CD14-positive monocyte (primary cell): ENCODE data around the gene PKIB. TPM values are rescaled to one million over a fixed set of nuclear protein-coding genes. Genes with fewer than 3 reads are reported as not detected.

Experiments used
- DNase-seq, 3 donors: peaks; one replicate each; pipeline ENCODE4 v3.0.0-alpha.2; 2011 to 2022
- H2AFZ ChIP-seq: 2 replicates; pipeline ENCODE4 v1.6.0; 2012; ENCODE audit warnings: mild to moderate bottlenecking, low read depth, low read length, inconsistent platforms; ENCODE audit not compliant: insufficient read depth, poor library complexity, severe bottlenecking
- H3K27ac ChIP-seq, 2 donors: 1 replicate in 1 of 2; 2 replicates in 1 of 2; pipeline ENCODE4 v1.5.1; 2012 to 2013; ENCODE audit warnings: low read length in 2 of 2, control low read depth in 1 of 2, inconsistent platforms in 1 of 2, low read depth in 1 of 2, mild to moderate bottlenecking in 1 of 2
- H3K27me3 ChIP-seq, 2 donors: one replicate each; pipeline versions ENCODE4 v1.6.0 to v1.6.1; 2011 to 2013; ENCODE audit warnings: low read length in 2 of 2; ENCODE audit not compliant: control insufficient read depth in 2 of 2, insufficient read depth in 2 of 2
- H3K36me3 ChIP-seq, 2 donors: replicated peaks in 1 of 2; 1 replicate in 1 of 2; 2 replicates in 1 of 2; pipeline versions ENCODE4 v1.5.1 to v1.6.1; 2012 to 2013; ENCODE audit warnings: low read length in 2 of 2, control low read depth in 1 of 2, inconsistent platforms in 1 of 2, mild to moderate bottlenecking in 1 of 2; ENCODE audit not compliant: insufficient read depth in 2 of 2, control insufficient read depth in 1 of 2
- H3K4me1 ChIP-seq, 2 donors: 1 replicate in 1 of 2; 2 replicates in 1 of 2; pipeline versions ENCODE4 v1.5.1 to v1.6.1; 2012 to 2013; ENCODE audit warnings: low read length in 2 of 2, control low read depth in 1 of 2, inconsistent platforms in 1 of 2, mild to moderate bottlenecking in 1 of 2, moderate library complexity in 1 of 2; ENCODE audit not compliant: insufficient read depth in 2 of 2, control insufficient read depth in 1 of 2
- H3K4me2 ChIP-seq: replicated peaks from 2 replicates; pipeline ENCODE3; 2012; ENCODE audit warnings: low read length, moderate library complexity, mild to moderate bottlenecking; ENCODE audit not compliant: poor library complexity, severe bottlenecking; ENCODE audit errors: extremely low read depth
- H3K4me3 ChIP-seq, 3 experiments: fragments of 200-600 bp in 1 of 3; sonication (generic) in 1 of 3; replicated peaks in 1 of 3; 1 replicate in 2 of 3; 2 replicates in 1 of 3; pipeline ENCODE4 v1.5.1; 2011 to 2013; ENCODE audit warnings: low read length in 3 of 3, mild to moderate bottlenecking in 3 of 3, control low read depth in 2 of 3, low read depth in 2 of 3, inconsistent platforms in 1 of 3, moderate library complexity in 1 of 3
- H3K79me2 ChIP-seq: 2 replicates; pipeline ENCODE4 v1.6.0; 2012; ENCODE audit warnings: mild to moderate bottlenecking, control low read depth, inconsistent platforms, low read length, moderate library complexity; ENCODE audit not compliant: insufficient read depth
- H3K9ac ChIP-seq: 2 replicates; pipeline ENCODE4 v1.6.0; 2017; ENCODE audit warnings: low read length, mild to moderate bottlenecking; ENCODE audit not compliant: insufficient read depth, poor library complexity, severe bottlenecking
- H3K9me3 ChIP-seq, 2 donors: replicated peaks in 1 of 2; 1 replicate in 1 of 2; 2 replicates in 1 of 2; pipeline versions ENCODE4 v1.5.1 to v1.6.1; 2012 to 2013; ENCODE audit warnings: low read length in 2 of 2, control low read depth in 1 of 2; ENCODE audit not compliant: control insufficient read depth in 1 of 2, insufficient read depth in 1 of 2
- H4K20me1 ChIP-seq: 2 replicates; pipeline ENCODE4 v1.6.0; 2012; ENCODE audit warnings: mild to moderate bottlenecking, low read length, control low read depth, moderate library complexity; ENCODE audit not compliant: insufficient read depth
- H3K27ac Mint-ChIP-seq, 7 donors: one replicate each; pipeline ENCODE4 v1.8.0; 2020; ENCODE audit warnings: mild to moderate bottlenecking in 7 of 7, mixed read lengths in 7 of 7, moderate library complexity in 6 of 7, inconsistent platforms in 2 of 7
- H3K27me3 Mint-ChIP-seq, 3 donors: one replicate each; pipeline ENCODE4 v1.8.0; 2021 to 2022; ENCODE audit warnings: low read depth in 3 of 3, mild to moderate bottlenecking in 3 of 3, mixed read lengths in 3 of 3, moderate library complexity in 3 of 3, inconsistent platforms in 1 of 3
- H3K36me3 Mint-ChIP-seq, 2 donors: one replicate each; pipeline ENCODE4 v1.8.0; 2020; ENCODE audit warnings: mixed read lengths in 2 of 2, inconsistent platforms in 1 of 2, mild to moderate bottlenecking in 1 of 2
- H3K4me1 Mint-ChIP-seq: one replicate; pipeline ENCODE4 v1.8.0; 2020; ENCODE audit warnings: mild to moderate bottlenecking, mixed read lengths
- H3K4me3 Mint-ChIP-seq, 2 donors: one replicate each; pipeline ENCODE4 v1.8.0; 2020; ENCODE audit warnings: mild to moderate bottlenecking in 2 of 2, mixed read lengths in 2 of 2, moderate library complexity in 1 of 2
- H3K9me3 Mint-ChIP-seq, 7 donors: one replicate each; pipeline ENCODE4 v1.8.0; 2020 to 2022; ENCODE audit warnings: mixed read lengths in 7 of 7, mild to moderate bottlenecking in 6 of 7, moderate library complexity in 6 of 7, inconsistent platforms in 2 of 7
- CTCF ChIP-seq: fragments of 200-600 bp; IDR thresholded peaks from one replicate; pipeline ENCODE4 v1.8.0; 2022; ENCODE audit warnings: antibody characterized with exemption, mild to moderate bottlenecking
- WGBS: methylation state at CpG from one replicate; pipeline ENCODE4 v1.1.5; 2013; ENCODE audit warnings: missing lambda C conversion rate; ENCODE audit not compliant: insufficient coverage; 5-methylcytosine and 5-hydroxymethylcytosine counted together
- intact Hi-C, 2 donors: fragments of 100-400 bp; cut with micrococcal nuclease; formaldehyde crosslinking; loops; one replicate each; pipeline versions ENCODE4 v1.15.0 to v1.15.1; 2023
- polyA plus RNA-seq, 3 donors: library from polyadenylated mRNA; depleted of rRNA in 1 of 3; unstranded in 2 of 3; stranded (reverse) in 1 of 3; fragments of 300-500 nt in 2 of 3; fragments of >200 nt in 1 of 3; fragmentation: Illumina TruSeq in 2 of 3; gene quantifications; 1 replicate in 2 of 3; 2 replicates in 1 of 3; pipeline ENCODE4 v1.2.3, GENCODE V29; 2012 to 2021

PKIB gene
- polyA plus RNA-seq, 3 donors, result 1.3 to 2.0 (median 1.4) TPM

- H3K27me3 Mint-ChIP-seq, result peaks cover 0 to 3% (median 1%) of the 10 kb centered on the region in 3 donors
- Histone ChIP-seq H3K4me1 (no peaks in the 10 kb centered on the region), H3K4me3 (no peak overlapping the region), H3K27me3 (no peaks in the 10 kb centered on the region), H3K36me3 (no peaks in the 10 kb centered on the region), H3K9ac (no peak overlapping the region), H3K79me2 (no peaks in the 10 kb centered on the region), H3K4me2 (no peak overlapping the region), H3K9me3 (peaks cover 0 to 3% of the 10 kb centered on the region in 2 donors), H3K27ac (no peak overlapping the region), H4K20me1 (no peaks in the 10 kb centered on the region), H2AFZ (no peak overlapping the region)
- WGBS, result no CpG with 5 or more reads among the region's 1 CpG
- H3K36me3 Mint-ChIP-seq, result no peaks in the 10 kb centered on the region
- no peak for DNase-seq
- H3K9me3 Mint-ChIP-seq, result peaks cover 0 to 9% (median 6%) of the 10 kb centered on the region in 7 donors
- H3K27ac Mint-ChIP-seq, result no peak overlapping the region
- TF ChIP-seq CTCF, result no peak
- intact Hi-C loops, result no loop called here
- H3K4me1 Mint-ChIP-seq, result no peaks in the 10 kb centered on the region
- H3K4me3 Mint-ChIP-seq, result no peak overlapping the region
Observed at GRCh38 chr6:122578961-122579360, 31.2 kb upstream of the PKIB start.

- H3K36me3 ChIP-seq, result no peaks in the 10 kb centered on the region
- no peak overlapping the region for H3K4me2 ChIP-seq
- H3K4me3 Mint-ChIP-seq, result no peak overlapping the region
- intact Hi-C loops, result no loop called here
- no peak overlapping the region for H2AFZ ChIP-seq
- H3K27ac ChIP-seq, result no peak overlapping the region
- no peak for TF ChIP-seq CTCF
- DNase-seq, result no peak
- H3K27me3 Mint-ChIP-seq, result peaks cover 0 to 3% (median 1%) of the 10 kb centered on the region in 3 donors
- H3K4me1 Mint-ChIP-seq, result no peaks in the 10 kb centered on the region
- no CpG with 5 or more reads among the region's 3 CpGs for WGBS
- no peaks in the 10 kb centered on the region for H3K27me3 ChIP-seq
- H3K9ac ChIP-seq, result no peak overlapping the region
- H3K79me2 ChIP-seq, result no peaks in the 10 kb centered on the region
- H3K9me3 ChIP-seq, result peaks cover 0 to 3% of the 10 kb centered on the region in 2 donors
- H3K9me3 Mint-ChIP-seq, result peaks cover 0 to 9% (median 6%) of the 10 kb centered on the region in 7 donors
- H3K36me3 Mint-ChIP-seq, result no peaks in the 10 kb centered on the region
- no peaks in the 10 kb centered on the region for H4K20me1 ChIP-seq
- no peak overlapping the region for H3K4me3 ChIP-seq
- H3K4me1 ChIP-seq, result no peaks in the 10 kb centered on the region
- H3K27ac Mint-ChIP-seq, result no peak overlapping the region
Observed at GRCh38 chr6:122580737-122581136, 29.5 kb upstream of the PKIB start.
